ENCODE measurements around the gene HERPUD1. TPM values are rescaled to one million over a fixed set of nuclear protein-coding genes. Genes with fewer than 3 reads are reported as not detected.

HERPUD1 gene
- total and polyA plus RNA-seq, 2 of the 13 experiments (the other 11 are each of a cell fraction or from before 2014, with no cell fraction given) = 96.2 to 323 TPM

GRCh38 chr16:56946767-56947603 lies 15.0 kb downstream of the HERPUD1 start (continued):
- TF ChIP-seq, protein P1, sequence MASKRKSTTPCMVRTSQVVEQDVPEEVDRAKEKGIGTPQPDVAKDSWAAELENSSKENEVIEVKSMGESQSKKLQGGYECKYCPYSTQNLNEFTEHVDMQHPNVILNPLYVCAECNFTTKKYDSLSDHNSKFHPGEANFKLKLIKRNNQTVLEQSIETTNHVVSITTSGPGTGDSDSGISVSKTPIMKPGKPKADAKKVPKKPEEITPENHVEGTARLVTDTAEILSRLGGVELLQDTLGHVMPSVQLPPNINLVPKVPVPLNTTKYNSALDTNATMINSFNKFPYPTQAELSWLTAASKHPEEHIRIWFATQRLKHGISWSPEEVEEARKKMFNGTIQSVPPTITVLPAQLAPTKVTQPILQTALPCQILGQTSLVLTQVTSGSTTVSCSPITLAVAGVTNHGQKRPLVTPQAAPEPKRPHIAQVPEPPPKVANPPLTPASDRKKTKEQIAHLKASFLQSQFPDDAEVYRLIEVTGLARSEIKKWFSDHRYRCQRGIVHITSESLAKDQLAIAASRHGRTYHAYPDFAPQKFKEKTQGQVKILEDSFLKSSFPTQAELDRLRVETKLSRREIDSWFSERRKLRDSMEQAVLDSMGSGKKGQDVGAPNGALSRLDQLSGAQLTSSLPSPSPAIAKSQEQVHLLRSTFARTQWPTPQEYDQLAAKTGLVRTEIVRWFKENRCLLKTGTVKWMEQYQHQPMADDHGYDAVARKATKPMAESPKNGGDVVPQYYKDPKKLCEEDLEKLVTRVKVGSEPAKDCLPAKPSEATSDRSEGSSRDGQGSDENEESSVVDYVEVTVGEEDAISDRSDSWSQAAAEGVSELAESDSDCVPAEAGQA (IDR thresholded peaks at IDR 0.05; ENCODE audit: low read depth) = no peak
- TF ChIP-seq, protein P1 (CRISPR knock-in tag; IDR thresholded peaks at IDR 0.05; ENCODE audit: borderline replicate concordance) = no peak
- TF ChIP-seq XBP1 (CRISPR knock-in tag; IDR thresholded peaks at IDR 0.05) = no peak
- TF ChIP-seq ZNF619 (CRISPR knock-in tag; IDR thresholded peaks at IDR 0.05) = no peak
- TF ChIP-seq ATF2 (CRISPR knock-in tag; IDR thresholded peaks at IDR 0.05) = no peak
- TF ChIP-seq RBM39 (IDR thresholded peaks at IDR 0.05; ENCODE audit: low read depth, low read length, poor library complexity, severe bottlenecking) = no peak
- no peak for TF ChIP-seq JUN (CRISPR knock-in tag; IDR thresholded peaks at IDR 0.05)
- TF ChIP-seq, protein P2, sequence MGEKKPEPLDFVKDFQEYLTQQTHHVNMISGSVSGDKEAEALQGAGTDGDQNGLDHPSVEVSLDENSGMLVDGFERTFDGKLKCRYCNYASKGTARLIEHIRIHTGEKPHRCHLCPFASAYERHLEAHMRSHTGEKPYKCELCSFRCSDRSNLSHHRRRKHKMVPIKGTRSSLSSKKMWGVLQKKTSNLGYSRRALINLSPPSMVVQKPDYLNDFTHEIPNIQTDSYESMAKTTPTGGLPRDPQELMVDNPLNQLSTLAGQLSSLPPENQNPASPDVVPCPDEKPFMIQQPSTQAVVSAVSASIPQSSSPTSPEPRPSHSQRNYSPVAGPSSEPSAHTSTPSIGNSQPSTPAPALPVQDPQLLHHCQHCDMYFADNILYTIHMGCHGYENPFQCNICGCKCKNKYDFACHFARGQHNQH (CRISPR knock-in tag; IDR thresholded peaks at IDR 0.05) = no peak
- TF ChIP-seq PRMT3 (CRISPR knock-in tag; IDR thresholded peaks at IDR 0.05; ENCODE audit: borderline replicate concordance, low read depth) = 0 out of 2 replicates have a peak, but pooled peaks have one; percentile 24
- no peak for TF ChIP-seq ZNF709 (CRISPR knock-in tag; IDR thresholded peaks at IDR 0.05)
- no peak for TF ChIP-seq ZNF234 (CRISPR knock-in tag; conservative IDR thresholded peaks at IDR 0.05)
- no peak for TF ChIP-seq TCF7 (IDR thresholded peaks at IDR 0.05; ENCODE audit: low read depth)
- no peak for TF ChIP-seq STAT6 (CRISPR knock-in tag; IDR thresholded peaks at IDR 0.05; ENCODE audit: borderline replicate concordance)
- TF ChIP-seq TEAD3 (CRISPR knock-in tag; optimal IDR thresholded peaks at IDR 0.05; ENCODE audit: borderline replicate concordance) = peak; percentile 43
- TF ChIP-seq ZBTB20 (CRISPR knock-in tag; IDR thresholded peaks at IDR 0.05; ENCODE audit: borderline replicate concordance, low read depth) = no peak
- no peak for TF ChIP-seq ZNF354B (CRISPR knock-in tag; IDR thresholded peaks at IDR 0.05)
